Stimulated activated CD8-positive, alpha-beta memory T cell treated with anti-CD3 and anti-CD28 coated beads, Interleukin-15, amount 100 ng/mL, for 4 hours (primary cell): ENCODE results near the gene ACTR6.
A peak's percentile ranks its signal among the peaks of the same experiment; 100 is the strongest.
"Not testable (repeated sequence)": the region's sequence is repeated elsewhere in the genome, so short reads cannot be mapped to it uniquely, and the experiment has no call there.

Experiments used
- DNase-seq, 2 donors: peaks; one replicate each; pipeline ENCODE4 v3.0.0-alpha.2; 2020; ENCODE audit warnings: low read depth in 2 of 2

Gene ACTR6

DNA sequence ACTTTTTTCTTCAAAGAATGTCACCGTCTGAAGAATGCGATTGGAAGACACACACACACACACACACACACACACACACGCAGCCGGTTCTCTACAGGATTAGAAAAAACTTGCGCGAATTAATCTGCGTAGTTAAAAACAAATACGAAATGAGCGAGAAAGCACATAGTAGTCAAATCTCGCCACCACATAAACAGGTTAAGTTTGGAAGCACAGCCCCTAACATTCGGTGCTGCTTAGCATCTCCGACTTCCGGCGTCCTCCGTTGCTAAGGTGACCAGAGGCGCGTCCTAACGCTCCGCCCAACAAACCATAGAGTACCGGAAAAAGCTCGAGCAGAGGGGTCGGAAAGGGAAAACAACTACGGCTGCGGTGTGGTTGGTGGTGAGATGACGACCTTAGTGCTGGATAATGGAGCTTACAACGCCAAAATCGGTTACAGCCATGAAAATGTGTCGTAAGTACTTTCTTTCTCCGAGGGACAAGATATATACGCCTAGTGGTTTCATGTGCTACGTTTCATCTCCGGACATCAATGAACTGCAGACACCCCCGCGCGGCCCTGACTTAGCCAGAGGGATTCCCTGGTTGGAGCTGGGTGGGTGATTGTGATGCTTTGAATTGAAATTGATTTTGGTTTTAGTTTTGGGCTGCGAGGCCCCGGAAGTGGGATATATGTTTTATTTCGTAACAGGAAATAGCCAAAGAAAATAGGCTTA, at the start of gene ACTR6:
TSS of gene ACTR6 (plus strand) at position 353 of the 719 bp plus-strand sequence. CDS start at position 390, 37 bp downstream.
- DNase-seq: peak; percentile 92 to 96

DNA sequence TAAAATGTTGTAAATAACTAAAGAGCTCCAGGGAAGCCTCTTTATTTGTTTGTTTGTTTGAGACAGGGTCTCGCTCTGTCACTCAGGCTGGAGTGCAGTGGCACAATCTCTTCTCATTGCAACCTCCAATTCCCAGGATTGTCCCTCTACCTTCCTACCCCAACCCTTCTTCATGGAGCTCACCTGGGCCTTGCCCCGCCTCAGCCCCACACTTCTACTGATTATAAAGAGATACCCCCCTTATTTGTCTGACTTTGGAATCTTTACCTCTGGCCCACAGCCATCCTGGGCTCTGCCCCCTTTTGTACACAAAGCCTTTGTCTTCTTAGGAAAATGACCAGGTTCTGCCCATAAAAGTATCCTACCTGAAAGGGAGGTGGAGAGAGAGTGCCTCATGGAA, 48.8 kb upstream of the ACTR6 start:
- DNase-seq: no peak

DNA sequence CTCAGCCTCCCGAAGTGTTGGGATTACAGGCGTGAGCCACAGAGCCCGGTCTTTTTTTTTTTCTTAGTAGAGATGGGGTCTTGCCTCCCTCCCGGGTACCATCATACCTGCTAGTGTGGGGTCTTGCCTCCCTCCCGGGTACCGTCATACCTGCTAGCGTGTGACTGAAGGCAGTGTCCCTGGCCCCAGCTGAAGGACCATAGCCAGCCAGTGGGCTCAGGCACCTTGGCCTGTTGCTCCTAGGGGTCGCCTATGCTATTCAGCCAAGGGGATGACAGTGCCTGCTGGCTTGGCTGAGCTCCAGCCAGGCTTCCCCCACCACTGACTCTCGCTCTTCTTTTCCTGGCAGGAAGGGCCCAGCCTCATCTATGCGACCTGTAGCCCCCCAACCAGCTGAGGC, 47.5 kb upstream of the ACTR6 start:
- DNase-seq: no peak

DNA sequence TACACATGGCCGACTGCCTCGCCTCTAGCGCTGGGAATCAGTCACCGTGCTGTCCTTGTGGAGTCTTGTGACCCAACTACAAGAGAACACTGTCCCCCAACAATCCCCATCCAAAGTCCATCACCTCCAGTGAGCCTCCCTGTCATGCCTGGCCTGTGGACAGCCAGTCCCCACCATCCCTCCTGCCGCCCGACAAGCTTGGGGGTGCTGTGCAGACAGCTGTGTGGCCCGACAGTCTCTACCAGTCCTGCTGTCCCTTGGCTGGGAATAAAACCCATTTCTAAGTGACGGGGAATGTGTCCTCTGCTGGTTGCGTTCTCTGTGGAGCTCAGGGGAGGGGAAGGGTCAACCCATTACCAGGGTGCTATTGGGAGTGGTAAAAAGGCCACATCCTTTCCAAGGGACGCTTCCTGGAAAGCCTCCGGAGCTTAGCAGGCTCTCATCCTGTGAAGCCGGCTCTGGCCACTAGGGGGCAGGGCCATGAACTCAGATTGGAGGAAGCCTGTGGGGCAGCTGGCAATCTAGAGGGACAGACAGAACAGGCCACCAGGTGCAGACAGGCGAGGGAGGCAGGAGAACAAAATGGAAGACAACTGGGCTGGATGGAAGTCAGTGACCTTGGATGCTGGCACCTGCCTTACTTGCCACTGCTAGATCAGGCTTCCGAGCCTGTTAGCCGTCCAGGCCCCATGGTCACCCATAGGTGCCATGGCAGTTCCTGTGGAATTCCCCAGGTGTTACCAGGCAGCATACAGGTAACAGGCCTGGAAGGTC, 46.0 kb upstream of the ACTR6 start:
- peak; percentile 28 to 44 for DNase-seq

DNA sequence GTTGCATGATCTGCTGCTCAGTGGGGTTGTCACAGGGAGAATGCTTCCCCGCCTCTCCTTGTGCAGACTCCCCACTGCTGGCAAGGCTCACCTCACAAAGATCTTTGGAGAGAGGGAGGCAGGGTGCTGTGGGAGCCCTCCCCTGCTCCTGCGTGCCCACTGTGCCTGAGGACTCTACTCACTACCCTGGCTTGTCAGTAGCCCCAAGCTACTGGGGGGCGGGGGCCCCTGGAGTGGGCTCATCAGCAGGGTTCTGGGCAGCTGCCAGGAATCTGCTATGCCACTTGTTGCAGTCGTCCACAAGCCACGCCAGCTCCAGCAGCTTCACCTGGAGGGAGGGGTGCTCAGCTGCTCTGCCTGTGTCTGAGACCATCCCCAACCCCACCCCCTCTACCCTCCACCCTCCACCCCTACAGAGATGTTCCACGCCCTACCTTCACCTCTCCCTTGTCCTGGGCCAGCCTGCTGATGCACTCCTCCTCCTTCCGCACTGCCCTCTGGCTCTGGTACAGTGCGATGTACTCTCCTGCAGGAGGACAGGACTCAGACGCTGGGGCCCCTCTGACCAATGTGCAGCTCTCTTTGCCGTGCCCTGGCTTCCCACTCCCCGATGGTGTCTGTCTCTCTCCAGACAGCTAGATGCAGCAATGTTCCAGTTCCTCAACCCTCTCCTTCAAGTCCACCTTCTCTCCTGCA, 43.7 kb upstream of the ACTR6 start:
- no peak for DNase-seq

DNA sequence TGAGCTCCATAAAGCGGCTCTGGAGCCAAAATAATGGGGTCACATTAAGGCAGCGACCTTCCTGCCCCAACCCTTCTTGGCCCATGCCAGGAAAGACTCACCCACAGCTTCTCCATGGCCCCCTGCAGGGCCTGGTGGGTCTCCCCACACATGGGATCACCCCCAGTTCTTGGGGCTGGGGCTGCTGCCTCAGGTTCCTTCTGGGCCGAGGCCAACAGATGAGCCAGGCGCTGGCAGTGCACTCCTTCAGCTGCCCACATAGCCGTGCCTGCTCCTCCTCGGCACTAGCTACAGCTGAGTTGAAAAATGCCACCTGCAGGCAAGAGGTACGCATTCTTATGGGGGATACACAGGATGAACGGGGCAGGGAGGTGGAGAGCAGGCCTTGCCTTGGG, 43.2 kb upstream of the ACTR6 start:
- no peak for DNase-seq

DNA sequence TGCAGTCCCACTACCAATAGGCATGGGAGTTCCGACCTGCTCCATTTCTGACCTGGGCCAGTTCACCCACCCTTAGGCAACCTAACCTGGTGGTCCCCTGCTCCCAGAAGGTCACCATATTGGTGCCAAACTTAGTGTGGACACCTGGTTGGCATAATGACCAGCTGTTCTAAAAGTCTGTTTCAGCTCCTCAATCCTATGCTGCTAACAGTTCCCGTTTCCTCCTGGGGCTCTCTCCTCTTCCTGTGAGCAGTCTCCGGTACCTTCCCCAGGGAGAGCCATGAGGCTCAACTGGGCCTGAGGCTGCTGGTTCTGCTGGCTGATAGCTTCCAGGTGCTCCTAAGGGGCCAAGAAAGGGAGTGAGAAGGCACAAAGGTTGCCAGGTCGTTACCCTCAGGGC, 42.1 kb upstream of the ACTR6 start:
- no peak for DNase-seq

DNA sequence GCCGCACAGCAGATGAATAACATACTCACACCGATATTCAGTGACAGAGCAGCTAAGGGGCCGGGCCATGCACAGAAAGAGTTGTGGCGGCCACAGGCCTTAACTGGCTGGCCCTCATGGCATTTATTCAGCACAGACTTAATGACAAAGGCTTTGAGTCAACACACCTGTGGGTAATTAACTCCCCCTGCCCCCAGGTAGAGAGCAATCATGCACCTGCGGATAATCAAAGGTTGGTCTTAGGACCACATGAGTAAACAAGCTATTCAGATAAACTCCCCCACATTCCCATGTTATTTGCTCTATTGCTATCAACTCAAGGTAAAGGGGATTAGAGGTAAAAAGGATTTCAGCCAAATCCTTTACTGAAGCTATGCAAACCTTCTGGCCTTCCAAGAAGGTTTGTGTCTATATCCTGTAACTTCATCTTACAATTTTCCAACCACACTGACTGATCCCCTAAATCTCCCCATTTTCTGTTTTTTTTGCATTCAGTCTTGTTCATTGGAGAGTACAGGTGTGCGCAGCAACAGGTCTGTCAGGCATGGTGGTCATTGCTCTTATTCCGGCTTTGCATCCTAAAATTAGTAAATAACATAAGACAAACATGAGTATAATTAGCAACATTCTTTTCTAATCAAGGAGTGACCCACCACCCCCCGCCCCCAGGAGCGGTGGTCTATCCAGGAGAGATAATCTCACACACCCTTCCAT, 41.1 kb upstream of the ACTR6 start:
- no peak for DNase-seq

DNA sequence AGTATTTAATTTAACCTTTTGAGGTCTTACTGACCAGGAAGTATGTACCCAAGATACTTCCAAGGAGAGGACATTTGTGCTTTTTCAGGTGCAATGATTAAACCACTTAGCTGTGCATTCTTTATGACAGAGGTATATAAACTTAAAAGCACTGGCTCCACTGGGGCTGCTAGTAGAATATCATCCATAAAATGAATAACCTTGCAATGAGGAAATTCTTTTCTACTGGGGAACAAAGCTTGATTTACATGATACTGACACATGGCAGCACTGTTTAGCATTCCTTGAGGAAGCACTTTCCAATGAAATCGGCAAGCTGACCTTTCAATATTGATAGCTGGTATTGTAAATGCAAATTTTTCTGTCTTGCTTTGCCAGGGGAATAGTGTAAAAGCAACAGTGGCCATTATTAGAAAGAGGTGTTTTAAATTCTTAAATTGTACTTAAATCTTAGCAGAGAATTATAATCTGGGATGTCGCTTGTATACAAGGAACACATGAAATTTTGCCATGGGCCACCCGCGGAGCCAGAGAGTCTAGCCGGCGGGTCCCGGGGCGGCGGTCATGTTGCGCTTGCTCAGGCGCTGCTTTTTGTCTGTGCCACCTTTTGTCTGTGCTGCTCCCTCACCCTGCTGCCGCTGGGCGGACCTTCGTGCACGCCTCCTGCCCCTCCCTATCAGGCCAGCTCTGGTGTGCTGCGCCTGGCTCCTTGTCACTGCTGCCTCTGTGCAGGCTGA, 37.0 kb upstream of the ACTR6 start:
- DNase-seq: peak; percentile 23 to 43

DNA sequence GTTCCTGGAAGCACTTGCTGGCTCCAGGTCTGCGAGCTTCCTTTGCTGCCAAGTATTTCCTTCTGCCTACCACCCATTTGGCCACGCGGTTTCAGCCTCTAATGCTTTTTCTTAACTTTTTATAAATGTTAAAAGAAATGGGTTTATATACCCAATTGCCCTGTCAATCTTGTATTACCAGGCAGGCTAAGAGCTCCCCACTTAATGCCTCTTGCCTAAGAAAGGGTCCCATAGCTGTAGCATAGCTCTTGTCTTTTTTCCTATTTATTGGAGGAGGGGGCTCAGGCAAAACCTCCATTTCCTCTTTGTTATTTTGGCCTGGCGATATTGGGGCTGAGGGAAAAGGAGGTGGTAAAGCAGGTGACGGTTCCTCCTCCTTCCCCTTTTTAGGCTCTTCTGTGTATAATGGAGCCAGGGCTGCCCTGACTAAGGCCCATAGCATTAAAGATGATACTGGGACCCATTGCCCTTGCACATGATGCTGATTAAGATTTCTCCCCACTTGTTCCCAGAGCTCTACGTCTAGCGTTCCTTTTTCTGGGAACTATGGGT, 36.4 kb upstream of the ACTR6 start:
- DNase-seq: no peak

DNA sequence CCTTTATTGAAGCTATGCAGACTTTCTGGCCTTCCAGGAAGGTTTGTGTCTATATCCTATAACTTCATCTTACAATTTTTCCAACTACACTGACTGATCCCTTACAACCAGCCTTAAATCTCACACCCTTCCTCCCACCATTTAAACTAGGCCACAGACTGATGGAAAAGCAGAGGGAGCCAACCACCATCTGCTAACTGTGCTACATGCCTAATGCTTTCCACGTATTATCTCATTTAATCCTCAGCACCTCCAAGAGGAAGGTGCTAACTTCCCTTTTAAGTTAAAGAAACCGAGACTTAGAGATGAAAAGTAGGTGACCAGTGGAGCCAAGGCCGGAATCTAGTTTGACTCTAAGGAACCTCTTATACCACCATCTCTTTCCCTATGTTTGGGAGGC, 35.3 kb upstream of the ACTR6 start:
- DNase-seq: no peak

DNA sequence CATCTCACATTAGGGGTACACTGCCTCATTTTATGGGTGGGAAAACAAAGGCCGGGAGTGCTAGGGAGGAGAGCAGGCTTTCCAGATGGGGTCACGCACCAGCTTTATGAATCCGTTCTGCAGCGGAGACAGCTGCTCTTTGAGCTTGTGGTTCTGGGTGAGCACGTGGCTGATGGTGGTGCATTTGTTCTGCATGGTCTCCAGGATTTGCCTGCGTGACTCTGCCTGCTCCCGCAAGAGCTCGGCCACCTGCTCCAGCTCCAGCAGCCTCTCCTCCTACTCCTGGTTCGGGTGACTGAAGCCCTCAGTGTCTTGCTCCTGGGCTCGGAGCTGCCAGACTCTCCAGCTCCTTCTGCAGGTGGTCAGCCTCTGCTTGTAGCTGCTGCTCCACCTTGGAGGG, 34.4 kb upstream of the ACTR6 start:
- DNase-seq: no peak

DNA sequence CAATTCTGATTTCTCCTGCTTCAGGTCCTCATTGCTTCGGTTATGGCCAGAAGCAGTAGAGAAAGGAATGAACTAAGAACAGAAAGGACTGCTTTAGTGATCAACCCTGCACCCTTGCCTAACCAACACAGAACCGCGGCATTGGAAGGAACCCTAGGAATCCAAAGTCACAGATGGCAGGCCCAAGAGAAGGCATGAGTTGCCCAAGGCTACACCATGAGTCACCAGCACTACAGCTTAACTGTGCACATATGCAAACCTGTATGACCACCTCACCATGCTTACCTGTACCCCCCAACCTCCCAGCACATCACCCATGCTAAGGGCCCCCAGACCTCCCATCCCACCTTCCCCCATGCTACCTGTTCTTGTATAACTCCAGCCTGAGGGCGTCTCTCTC, 32.1 kb upstream of the ACTR6 start:
- no peak for DNase-seq

DNA sequence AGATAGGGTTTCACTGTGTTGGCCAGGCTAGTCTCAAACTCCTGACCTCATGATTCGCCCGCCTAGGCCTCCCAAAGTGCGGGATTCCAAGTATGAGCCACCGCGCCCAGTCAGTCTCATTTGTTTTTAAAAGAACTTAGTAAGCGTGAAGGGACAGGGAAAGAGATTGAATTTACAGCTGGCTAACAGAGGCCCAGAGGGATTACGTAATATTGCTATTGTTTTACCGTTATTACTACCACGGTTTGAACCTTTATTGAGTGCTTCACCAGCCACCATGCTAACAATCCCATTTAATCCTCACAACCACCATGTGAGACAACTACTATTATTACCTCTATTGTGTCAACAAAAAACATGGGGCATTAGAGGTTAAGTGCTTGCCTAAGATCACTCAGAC, 31.3 kb upstream of the ACTR6 start:
- DNase-seq: no peak

DNA sequence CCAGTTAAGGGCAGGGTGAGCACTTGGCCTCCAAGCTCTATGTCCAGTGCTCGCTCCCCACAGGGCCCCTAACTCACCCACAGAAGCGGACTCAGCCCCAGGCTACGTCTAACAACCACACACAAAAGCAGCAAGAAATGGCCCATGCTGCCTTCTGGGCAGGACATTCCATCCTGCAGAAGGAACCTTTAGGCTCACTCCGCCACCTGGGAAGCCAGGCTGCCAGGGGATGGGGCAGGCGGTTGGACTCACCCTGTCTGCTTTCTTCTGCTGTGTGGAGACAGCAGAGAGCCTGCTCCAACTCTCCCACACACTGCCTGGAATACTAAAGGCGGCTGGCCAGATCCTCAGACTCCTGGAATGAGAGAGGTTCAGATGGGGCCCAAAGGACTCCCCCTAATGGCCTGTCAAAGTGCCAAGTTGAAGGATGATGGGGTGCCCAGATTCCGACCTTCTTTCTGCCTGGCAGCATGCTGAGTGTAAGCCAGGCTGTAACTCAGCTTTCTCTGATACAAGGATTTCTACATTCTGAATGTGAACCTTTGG, 30.2 kb upstream of the ACTR6 start:
- no peak for DNase-seq

DNA sequence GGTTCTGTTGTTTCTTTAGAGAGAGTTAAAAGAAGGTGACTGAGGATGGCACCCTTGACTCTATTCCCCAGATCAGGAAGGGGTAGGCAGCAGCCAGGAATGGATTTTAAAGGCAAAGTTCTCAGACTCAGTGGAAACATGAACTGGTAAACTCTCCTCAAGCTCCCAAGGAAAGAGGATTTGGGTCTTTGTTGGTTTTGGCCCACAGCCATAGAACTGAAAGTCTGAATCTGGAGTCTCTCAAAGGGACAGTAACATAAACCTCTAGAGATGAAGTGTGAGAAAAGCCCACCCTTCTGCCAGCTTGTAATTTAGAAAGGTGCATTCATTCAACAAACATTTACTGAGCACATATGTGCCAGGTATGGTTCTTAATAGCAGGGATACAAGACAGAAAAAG, 29.4 kb upstream of the ACTR6 start:
- DNase-seq: no peak

DNA sequence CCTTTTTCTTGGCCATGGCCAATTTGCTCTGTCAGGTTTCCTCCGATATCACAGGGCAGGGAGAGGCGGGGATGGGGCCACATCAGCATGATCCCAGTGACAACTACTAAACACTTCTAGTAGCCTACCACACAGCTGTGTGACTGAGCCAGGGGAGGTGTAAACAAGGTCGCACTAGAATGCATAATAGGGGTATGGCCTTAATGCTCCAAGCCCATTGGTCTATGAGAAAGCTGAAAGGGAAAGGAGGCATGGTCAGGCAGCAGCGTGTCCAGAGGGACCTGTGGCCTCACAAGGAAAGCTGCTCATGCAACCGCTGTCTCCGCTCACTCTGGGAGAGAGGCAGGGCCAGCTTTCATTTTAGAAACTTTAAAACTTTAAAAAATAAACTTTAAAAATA, 27.5 kb upstream of the ACTR6 start:
- DNase-seq: no peak

DNA sequence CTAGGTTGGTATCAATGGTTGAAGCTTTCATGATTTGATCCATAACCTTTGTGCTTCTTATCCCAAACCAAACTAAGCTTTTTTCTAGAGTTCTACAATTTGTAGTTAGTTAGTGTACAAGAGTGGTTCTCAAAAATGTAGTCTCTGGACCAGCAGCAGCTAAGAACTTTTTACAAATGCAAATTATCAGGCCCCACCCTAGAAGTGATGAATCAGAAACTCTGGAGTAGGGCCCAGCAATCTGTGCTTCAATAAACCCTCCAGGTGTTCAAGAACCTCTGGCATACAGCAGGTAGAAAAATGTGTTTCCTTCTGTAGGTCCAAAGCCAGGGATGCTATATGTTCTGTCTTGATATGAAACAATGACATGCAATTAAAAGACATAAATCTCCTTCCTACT, 26.1 kb upstream of the ACTR6 start:
- no peak for DNase-seq

DNA sequence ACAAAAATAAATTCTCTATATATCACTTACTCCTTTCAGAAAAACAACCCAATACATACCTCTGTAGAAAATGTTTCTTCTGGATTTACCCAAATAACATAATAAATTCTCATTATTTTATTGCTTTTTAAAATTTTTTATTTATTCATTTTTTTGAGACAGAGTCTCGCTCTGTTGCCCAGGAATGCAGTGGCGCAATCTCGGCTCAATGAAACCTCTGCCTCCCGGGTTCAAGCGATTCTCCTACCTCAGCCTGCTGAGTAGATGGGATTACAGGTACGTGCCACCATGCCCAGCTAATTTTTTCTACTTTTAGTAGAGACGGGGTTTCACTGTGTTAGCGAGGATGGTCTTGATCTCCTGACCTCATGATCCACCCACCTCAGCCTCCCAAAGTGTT, 24.1 kb upstream of the ACTR6 start:
- DNase-seq: not testable (repeated sequence)

DNA sequence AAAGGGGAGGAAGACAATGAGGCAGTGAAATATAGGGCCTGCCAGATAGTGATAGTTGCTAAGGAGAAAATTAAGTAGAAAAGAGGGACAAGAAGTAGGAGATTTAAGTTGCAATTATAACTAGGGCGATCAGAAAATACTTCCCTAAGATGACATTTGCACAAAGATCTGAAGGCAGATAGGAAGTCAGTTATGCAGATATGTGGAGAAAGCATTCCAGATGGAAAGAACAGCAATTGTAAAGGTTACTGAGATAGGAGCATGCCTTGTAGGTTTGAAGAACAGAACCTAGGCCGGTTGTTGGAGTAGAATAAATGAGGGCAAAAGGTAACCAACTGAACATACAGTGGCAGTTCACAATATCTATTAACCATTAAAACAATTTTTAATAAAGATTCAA, 21.4 kb upstream of the ACTR6 start:
- DNase-seq: no peak
